GM23248 (cell line): ENCODE data around the gene PNMA6F.

Experiments used
- EZH2 ChIP-seq: fragments of 200-600 bp; sonication (generic); IDR thresholded peaks from 2 replicates; pipeline ENCODE4 v1.6.1; 2018; ENCODE audit warnings: antibody characterized with exemption, mild to moderate bottlenecking; ENCODE audit not compliant: insufficient read depth, poor library complexity, severe bottlenecking
- EZH2phosphoT487 ChIP-seq: fragments of 200-600 bp; sonication (generic); IDR thresholded peaks from 2 replicates; pipeline ENCODE4 v1.6.1; 2018; ENCODE audit warnings: antibody characterized with exemption, moderate library complexity, mild to moderate bottlenecking, low read depth; ENCODE audit not compliant: insufficient read depth

- TF ChIP-seq EZH2 (no peak), EZH2phosphoT487 (no peak)
These were observed 24.2 kb downstream of the PNMA6F start for GRCh38 chrX:153297376-153297775.
